SU-DHL-6 (cell line): Measurements from ENCODE around the gene GSS.

Experiments used
- H2AFZ ChIP-seq: fragments of 200-600 bp; sonication (generic); 2 replicates; pipeline ENCODE4 v1.6.1; 2014; ENCODE audit warnings: low read depth, mild to moderate bottlenecking, moderate library complexity, mixed read lengths, antibody characterized with exemption, low read length; ENCODE audit not compliant: severe bottlenecking
- H3F3A ChIP-seq: fragments of 200-600 bp; shearing (Covaris generic); 2 replicates; pipeline ENCODE4 v1.6.0; 2016; ENCODE audit warnings: antibody characterized with exemption, mild to moderate bottlenecking; ENCODE audit not compliant: insufficient read depth
- H3K27ac ChIP-seq: fragments of 200-600 bp; sonication (generic); 2 replicates; pipeline ENCODE4 v1.5.1; 2016; ENCODE audit warnings: low read depth, mild to moderate bottlenecking, low read length, moderate library complexity, mixed read lengths
- H3K27me3 ChIP-seq: fragments of 200-600 bp; sonication (generic), shearing (Covaris generic); 2 replicates; pipeline ENCODE4 v1.6.0; 2014; ENCODE audit warnings: mild to moderate bottlenecking, low read length
- H3K36me3 ChIP-seq: fragments of 200-600 bp; sonication (generic); 2 replicates; pipeline ENCODE4 v1.6.1; 2014; ENCODE audit warnings: mild to moderate bottlenecking, low read length, mixed read lengths
- H3K4me2 ChIP-seq: fragments of 300-600, 200-600 bp; shearing (Covaris generic), sonication (generic); 2 replicates; pipeline ENCODE4 v1.6.0; 2014; ENCODE audit warnings: low read length, low read depth, mild to moderate bottlenecking; ENCODE audit not compliant: poor library complexity, severe bottlenecking
- H3K4me3 ChIP-seq: fragments of 200-600 bp; sonication (generic); 2 replicates; pipeline ENCODE4 v1.5.1; 2014; ENCODE audit warnings: antibody characterized with exemption, low read length, mild to moderate bottlenecking, mixed read lengths; ENCODE audit not compliant: insufficient read depth, poor library complexity, severe bottlenecking
- H3K79me2 ChIP-seq: fragments of 200-600 bp; sonication (generic); 2 replicates; pipeline ENCODE4 v1.6.1; 2014; ENCODE audit warnings: mild to moderate bottlenecking, low read length, moderate library complexity; ENCODE audit not compliant: insufficient read depth
- H3K9ac ChIP-seq: fragments of 200-600 bp; sonication (generic); 2 replicates; pipeline ENCODE4 v1.7.0; 2014; ENCODE audit warnings: mild to moderate bottlenecking, low read length
- H3K9me2 ChIP-seq: fragments of 200-600 bp; sonication (generic); replicated peaks from 2 replicates; pipeline ENCODE4 v1.6.1; 2014; ENCODE audit warnings: low read length; ENCODE audit not compliant: insufficient read depth
- H3K9me3 ChIP-seq: fragments of 200-600 bp; sonication (generic); 2 replicates; pipeline ENCODE4 v1.6.1; 2014; ENCODE audit warnings: low read length, mixed read lengths; ENCODE audit not compliant: insufficient read depth
- H4K20me1 ChIP-seq: fragments of 200-600 bp; sonication (generic); 2 replicates; pipeline ENCODE4 v1.6.1; 2014; ENCODE audit warnings: low read depth, mild to moderate bottlenecking, antibody characterized with exemption, low read length, moderate library complexity, mixed read lengths
- CTCF ChIP-seq: fragments of 200-600 bp; sonication (generic); IDR thresholded peaks from one replicate; pipeline ENCODE4 v1.5.1; 2017; ENCODE audit warnings: antibody characterized with exemption, mild to moderate bottlenecking, low read length, moderate library complexity; ENCODE audit not compliant: insufficient read depth, poor library complexity, severe bottlenecking
- EZH2phosphoT487 ChIP-seq: fragments of 200-600 bp; sonication (generic), shearing (Covaris generic); conservative IDR thresholded peaks from 2 replicates; pipeline ENCODE4 v1.6.1; 2018; ENCODE audit warnings: mild to moderate bottlenecking, antibody characterized with exemption, low read length, moderate library complexity, mixed read lengths

Gene GSS

GRCh38 chr20:34997131-34997561, 41.5 kb upstream of the GSS start:
- H3K36me3 ChIP-seq: no peaks in the 10 kb centered on the region
- H3K27me3 ChIP-seq: no peaks in the 10 kb centered on the region
- H3K4me2 ChIP-seq: no peak overlapping the region

GRCh38 chr20:34996243-34997028, 40.8 kb upstream of the GSS start:
- Histone ChIP-seq H2AFZ (no peak overlapping the region), H3K36me3 (no peaks in the 10 kb centered on the region), H3K4me2 (no peak overlapping the region), H3K9ac (no peak overlapping the region), H4K20me1 (no peaks in the 10 kb centered on the region), H3K9me3 (no peaks in the 10 kb centered on the region), H3K4me3 (no peak overlapping the region), H3K9me2 (no peaks in the 10 kb centered on the region), H3K79me2 (no peaks in the 10 kb centered on the region), H3K27me3 (no peaks in the 10 kb centered on the region), H3K27ac (no peak overlapping the region), H3F3A (no peaks in the 10 kb centered on the region)
- no peak for TF ChIP-seq CTCF
- TF ChIP-seq EZH2phosphoT487: no peak

More at GRCh38 chr20:34997131-34997561, 41.5 kb upstream of the GSS start:
- Histone ChIP-seq H3K9me2 (no peaks in the 10 kb centered on the region), H3K79me2 (no peaks in the 10 kb centered on the region), H3K4me3 (no peak overlapping the region), H2AFZ (no peak overlapping the region), H3K9me3 (no peaks in the 10 kb centered on the region), H3K9ac (no peak overlapping the region), H3K27ac (no peak overlapping the region), H4K20me1 (no peaks in the 10 kb centered on the region), H3F3A (no peaks in the 10 kb centered on the region)
- TF ChIP-seq EZH2phosphoT487: no peak
- TF ChIP-seq CTCF: no peak

GRCh38 chr20:34995696-34996095, 40.1 kb upstream of the GSS start:
- TF ChIP-seq EZH2phosphoT487: no peak
- no peak for TF ChIP-seq CTCF
- Histone ChIP-seq H4K20me1 (no peaks in the 10 kb centered on the region), H3K4me2 (no peak overlapping the region), H3K27ac (no peak overlapping the region), H3K9ac (no peak overlapping the region), H3K9me3 (no peaks in the 10 kb centered on the region), H3K9me2 (no peaks in the 10 kb centered on the region), H3K79me2 (no peaks in the 10 kb centered on the region), H3K36me3 (no peaks in the 10 kb centered on the region), H3F3A (no peaks in the 10 kb centered on the region), H3K4me3 (no peak overlapping the region), H2AFZ (no peak overlapping the region), H3K27me3 (no peaks in the 10 kb centered on the region)
